Pancreas (tissue), 10 donors: Measurements from ENCODE around the gene ATP6V1F. TPM values are rescaled to one million over a fixed set of nuclear protein-coding genes. Genes with fewer than 3 reads are reported as not detected.

ENCODE experiments used
- ATAC-seq, 4 donors: fragments of 200-7000 bp; cut with Tn5 transposase; one replicate each; pipeline versions ENCODE4 v1.8.0 to v1.9.1; 2020; ENCODE audit warnings: mild to moderate bottlenecking in 4 of 4, moderate library complexity in 4 of 4
- DNase-seq, 6 donors: peaks; one replicate each; pipeline ENCODE4 v3.0.0-alpha.2; 2020
- FAIRE-seq: peaks from 2 replicates; lab custom pipeline; 2012; peaks lifted over from hg19 to GRCh38; lab: Jason Lieb, UNC
- H3K27ac ChIP-seq, 4 donors: fragments of 200-600 bp; sonication (generic); 1 replicate in 3 of 4; 2 replicates in 1 of 4; pipeline versions ENCODE4 v1.5.0 to v1.8.0; 2020
- H3K27me3 ChIP-seq, 4 donors: fragments of 200-600 bp; one replicate each; pipeline ENCODE4 v1.8.0; 2021
- H3K36me3 ChIP-seq, 3 donors: fragments of 200-600 bp; sonication (generic) in 1 of 3; one replicate each; pipeline versions ENCODE4 v1.5.0 to v1.8.0; 2020 to 2021
- H3K4me1 ChIP-seq, 3 donors: fragments of 200-600 bp; one replicate each; pipeline ENCODE4 v1.8.0; 2021
- H3K4me3 ChIP-seq, 4 donors: fragments of 200-600 bp; sonication (generic) in 2 of 4; one replicate each; pipeline versions ENCODE4 v1.5.0 to v1.8.0; 2020 to 2021
- H3K9me3 ChIP-seq, 4 donors: fragments of 200-600 bp; one replicate each; pipeline ENCODE4 v1.8.0; 2021
- WGBS, 2 donors: extraction: QIAGEN DNeasy Blood & Tissue Kit; methylation state at CpG; one replicate each; pipeline ENCODE4 v1.1.7; 2013; 5-methylcytosine and 5-hydroxymethylcytosine counted together
- intact Hi-C, 3 donors: fragments of 100-400 bp; cut with DNase I; formaldehyde crosslinking; loops; one replicate each; pipeline versions ENCODE4 v1.11.1 to v1.14.2; 2022
- polyA plus RNA-seq, 2 donors: library from polyadenylated mRNA; stranded (reverse); fragments of 200-250 nt; gene quantifications; one replicate each; pipeline ENCODE4 v1.2.3, GENCODE V29; 2013
- total RNA-seq, 6 donors: library from RNA; stranded (reverse); fragmentation: NEBNext Ultra II Directional in 4 of 6; extraction: Animal tissue kit (Norgen Biotek cat#: 25700) in 4 of 6; gene quantifications; one replicate each; pipeline versions ENCODE4 v1.2.1 to v1.2.4, GENCODE V29; 2021 to 2023
- TF ChIP-seq, protein P1 (sequence below), 4 donors: fragments of 200-600 bp; sonication (generic) in 3 of 4; IDR thresholded peaks; one replicate each; pipeline versions ENCODE4 v1.5.0 to v1.8.0; 2021; ENCODE audit warnings: antibody characterized with exemption in 4 of 4
- donor health status: healthy with polysubstance abuse.
- donor health status: DM: no; HTN: no; CAD: no; lungs with moderate emphysema.
- donor health status: DM: no; HTN: no; CAD: no.
- donor health status: control.
- donor health status: control.
- donor health status: Bipolar disorder and iron deficiency.
- donor health status: DM: yes; HTN: yes; CAD: no.
- donor health status: DM: no; HTN: no; CAD: no.
- donor health status: DM: no; HTN: no; CAD: no.
- donor health status: DM: yes; HTN: yes; CAD: no.

The ATP6V1F gene
- total and polyA plus RNA-seq, 8 donors = 28.1 to 96.9 (median 45.3) TPM

DNA sequence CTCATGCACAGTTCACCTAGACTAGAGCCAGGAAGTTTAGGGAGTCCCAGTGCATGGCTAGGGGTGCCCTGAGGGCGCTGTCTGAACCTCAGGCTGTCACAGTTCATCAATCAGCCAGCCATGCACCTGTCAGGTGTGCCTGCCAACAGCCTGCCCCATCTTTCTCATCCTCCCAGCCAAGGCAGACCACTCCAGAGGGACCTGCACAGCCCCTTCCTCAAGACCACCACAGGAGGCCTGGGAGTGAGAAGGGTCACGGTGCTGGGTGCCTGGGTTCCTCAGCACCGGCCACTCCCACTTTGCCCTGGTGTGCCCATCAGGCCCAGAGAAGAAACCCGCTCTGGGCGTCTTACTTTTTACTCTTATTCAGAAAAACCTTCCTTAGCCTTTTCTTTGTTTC, 8.4 kb downstream of the ATP6V1F start:
- TF ChIP-seq, protein P1, sequence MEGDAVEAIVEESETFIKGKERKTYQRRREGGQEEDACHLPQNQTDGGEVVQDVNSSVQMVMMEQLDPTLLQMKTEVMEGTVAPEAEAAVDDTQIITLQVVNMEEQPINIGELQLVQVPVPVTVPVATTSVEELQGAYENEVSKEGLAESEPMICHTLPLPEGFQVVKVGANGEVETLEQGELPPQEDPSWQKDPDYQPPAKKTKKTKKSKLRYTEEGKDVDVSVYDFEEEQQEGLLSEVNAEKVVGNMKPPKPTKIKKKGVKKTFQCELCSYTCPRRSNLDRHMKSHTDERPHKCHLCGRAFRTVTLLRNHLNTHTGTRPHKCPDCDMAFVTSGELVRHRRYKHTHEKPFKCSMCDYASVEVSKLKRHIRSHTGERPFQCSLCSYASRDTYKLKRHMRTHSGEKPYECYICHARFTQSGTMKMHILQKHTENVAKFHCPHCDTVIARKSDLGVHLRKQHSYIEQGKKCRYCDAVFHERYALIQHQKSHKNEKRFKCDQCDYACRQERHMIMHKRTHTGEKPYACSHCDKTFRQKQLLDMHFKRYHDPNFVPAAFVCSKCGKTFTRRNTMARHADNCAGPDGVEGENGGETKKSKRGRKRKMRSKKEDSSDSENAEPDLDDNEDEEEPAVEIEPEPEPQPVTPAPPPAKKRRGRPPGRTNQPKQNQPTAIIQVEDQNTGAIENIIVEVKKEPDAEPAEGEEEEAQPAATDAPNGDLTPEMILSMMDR (IDR thresholded peaks at IDR 0.05) = no peak
- no peak for ATAC-seq
- peak in 1 of 6 donors; percentile 5 for DNase-seq

DNA sequence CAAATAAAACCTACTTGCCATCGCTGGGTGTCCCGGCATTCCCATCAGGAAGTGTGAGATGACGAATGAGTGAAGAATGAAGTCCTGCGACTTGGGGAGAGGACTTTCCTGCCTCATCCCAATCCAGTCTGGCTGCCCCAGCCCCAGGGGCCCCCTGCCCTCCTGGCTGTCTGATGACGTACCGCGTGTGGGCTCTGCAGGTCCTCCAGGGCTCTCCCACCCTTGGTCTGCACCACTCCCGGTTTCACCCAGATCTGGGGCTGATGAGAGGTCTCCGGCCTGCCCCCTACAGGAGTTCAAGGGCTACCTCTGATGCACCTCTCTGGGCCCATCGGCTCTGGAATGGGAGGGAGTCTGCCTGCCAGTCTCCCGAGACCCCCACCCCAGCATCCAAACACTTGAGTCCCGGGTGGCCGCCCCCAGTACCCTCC, 9.8 kb downstream of the ATP6V1F start:
- peak in 2 of 6 donors; percentile 16 to 70 for DNase-seq
- ATAC-seq = no peak
- H3K4me3 ChIP-seq = no peak overlapping the region
- 49 to 53% methylated on average over 13 of the region's 13 CpGs for WGBS, 2 donors
- intact Hi-C loops = loop anchor here in 1 of 3 donors (10.0 kb wide), 1 partner anchor 258 kb away; no protein-coding TSS in a partner anchor
- no peak overlapping the region for H3K27ac ChIP-seq
- H3K4me1 ChIP-seq = peaks cover 0 to 7% (median 5%) of the 10 kb centered on the region in 3 donors
- TF ChIP-seq, protein P1 (IDR thresholded peaks at IDR 0.05) = no peak
- H3K27me3 ChIP-seq = no peaks in the 10 kb centered on the region
- H3K36me3 ChIP-seq = no peaks in the 10 kb centered on the region
- no peaks in the 10 kb centered on the region for H3K9me3 ChIP-seq
- no peak for FAIRE-seq

More for the DNA sequence above, 8.4 kb downstream of the ATP6V1F start:
- 95 to 96% methylated on average over 5 of the region's 5 CpGs for WGBS, 2 donors
- Histone ChIP-seq H3K9me3 (no peaks in the 10 kb centered on the region), H3K4me1 (peaks cover 0 to 7% (median 5%) of the 10 kb centered on the region in 3 donors), H3K27me3 (no peaks in the 10 kb centered on the region), H3K36me3 (no peaks in the 10 kb centered on the region), H3K4me3 (no peak overlapping the region), H3K27ac (no peak overlapping the region)
- intact Hi-C loops = loop anchor here in 1 of 3 donors (10.0 kb wide), 1 partner anchor 256 kb away; no protein-coding TSS in a partner anchor
- no peak for FAIRE-seq

DNA sequence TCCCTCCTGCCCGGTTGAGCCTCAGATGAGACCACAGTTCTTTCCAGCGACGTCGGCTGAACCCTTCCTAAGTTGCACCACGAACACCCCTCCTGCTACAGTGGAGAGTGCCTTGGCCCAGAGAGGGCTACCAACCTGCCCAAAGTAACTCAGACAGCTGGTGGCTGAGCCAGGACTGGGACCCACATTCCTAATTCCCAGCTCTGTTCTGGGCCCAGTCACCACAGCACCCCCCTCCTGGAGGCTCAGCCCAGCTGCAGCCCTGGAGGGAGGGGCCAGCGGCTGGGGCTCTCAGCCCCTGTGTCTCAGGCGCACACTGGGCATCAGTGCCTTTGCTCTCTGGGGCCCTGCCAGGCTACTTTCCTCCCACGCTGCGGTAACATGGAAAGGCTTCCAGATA, 10.6 kb downstream of the ATP6V1F start:
- 78 to 82% methylated on average over 9 of the region's 9 CpGs for WGBS, 2 donors
- FAIRE-seq (no peak), DNase-seq (peak in 2 of 6 donors; percentile 10 to 36), ATAC-seq (no peak)
- no peak overlapping the region for H3K27ac ChIP-seq
- H3K4me1 ChIP-seq = peaks cover 0 to 7% (median 5%) of the 10 kb centered on the region in 3 donors
- no peaks in the 10 kb centered on the region for H3K36me3 ChIP-seq
- H3K4me3 ChIP-seq = no peak overlapping the region
- no peaks in the 10 kb centered on the region for H3K9me3 ChIP-seq
- no peaks in the 10 kb centered on the region for H3K27me3 ChIP-seq
- intact Hi-C loops = loop anchor here in 1 of 3 donors (10.0 kb wide), 1 partner anchor 258 kb away; no protein-coding TSS in a partner anchor
- TF ChIP-seq, protein P1 (IDR thresholded peaks at IDR 0.05) = no peak

DNA sequence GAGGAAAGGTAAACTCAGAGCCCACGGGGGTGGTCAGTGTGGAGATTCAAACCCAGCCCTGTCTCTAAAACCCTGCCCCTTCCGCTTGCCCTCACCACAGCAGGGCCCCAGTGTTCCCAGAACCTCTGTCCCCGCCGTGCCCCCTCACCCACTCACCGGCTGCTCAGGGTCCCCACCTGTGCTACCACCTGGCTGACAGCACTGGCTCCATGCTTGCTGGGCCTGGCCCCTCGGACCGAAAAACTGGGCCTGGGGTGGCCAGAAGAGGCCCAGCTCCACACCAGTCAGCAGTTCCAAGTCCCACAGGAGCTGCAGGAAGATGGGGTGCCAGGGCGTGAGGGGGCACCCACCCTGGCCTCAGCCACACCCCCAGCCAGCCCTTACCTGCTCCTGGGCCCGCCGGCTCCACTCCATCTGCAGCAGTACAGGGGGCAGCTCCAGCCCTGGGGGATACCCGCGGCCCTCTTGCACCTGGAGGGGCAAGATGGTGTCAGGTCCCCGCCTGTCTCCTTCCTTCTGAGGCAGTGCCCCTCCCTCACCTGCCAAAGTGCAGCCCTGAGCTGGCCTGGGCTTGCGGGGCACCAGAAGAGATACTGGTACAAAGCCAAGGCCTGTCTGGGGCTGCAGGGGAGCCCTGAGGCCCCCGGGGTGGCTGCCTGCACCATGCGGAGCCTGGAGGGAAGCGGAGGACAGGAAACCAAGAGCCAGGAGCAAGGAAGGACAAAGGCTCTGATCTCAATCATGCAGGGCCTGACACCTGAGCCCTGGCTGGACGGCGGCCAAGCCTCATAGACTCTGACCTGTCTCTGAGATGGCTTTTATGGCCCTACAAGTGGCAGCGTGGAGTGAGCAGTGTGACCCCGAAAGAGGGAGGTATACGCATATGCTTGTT, 11.7 kb downstream of the ATP6V1F start:
- H3K4me3 ChIP-seq = no peak overlapping the region
- no peaks in the 10 kb centered on the region for H3K36me3 ChIP-seq
- H3K27me3 ChIP-seq = no peaks in the 10 kb centered on the region
- WGBS, 2 donors = 66 to 70% methylated on average over 22 of the region's 22 CpGs
- DNase-seq (peak in 2 of 6 donors; percentile 30 to 64), FAIRE-seq (no peak), ATAC-seq (no peak)
- intact Hi-C loops = loop anchor here in 2 of 3 donors (5.0 to 10.0 kb wide), 2 partner anchors 260 to 397 kb away; partner anchors contain the start of gene METTL2B (in 1 of the 2)
- H3K4me1 ChIP-seq = no peaks in the 10 kb centered on the region
- no peaks in the 10 kb centered on the region for H3K9me3 ChIP-seq
- no peak overlapping the region for H3K27ac ChIP-seq
- TF ChIP-seq, protein P1 (IDR thresholded peaks at IDR 0.05) = no peak
